ENCODE measurements around the gene OCA2.

GRCh38 chr15:28109626-28110455 is 10.7 kb upstream of the OCA2 start:
- no peak for TF ChIP-seq CTCF (IDR thresholded peaks at IDR 0.05; ENCODE audit: low read length)
- TF ChIP-seq EZH2phosphoT487 (IDR thresholded peaks at IDR 0.05; ENCODE audit: low read length): no peak
- TF ChIP-seq EZH2 (optimal IDR thresholded peaks at IDR 0.05; ENCODE audit: low read depth, low read length): no peak
